ENCODE results near the gene MRPL55. TPM values are rescaled to one million over a fixed set of nuclear protein-coding genes. Genes with fewer than 3 reads are reported as not detected.

Gene MRPL55
- 126 and 138 TPM in 2 replicates for total RNA-seq (2014; rRNA removed; shearing (Covaris generic); ENCODE audit: low replicate concordance)

- in situ Hi-C loops (cut with HindIII; ENCODE audit: low pct_unique_long_range_greater_than_20kb, low sequenced_read_pairs): no loop called here
- DNase-seq (ENCODE audit: low read depth): peak; percentile 86
Observed at GRCh38 chr1:228109073-228109961, at the start of gene MRPL55. TSS of gene MRPL55 (minus strand) at chr1:228109299. CDS start at chr1:228108260, 1,039 bp downstream.

- no peak for DNase-seq (ENCODE audit: low read depth)
- in situ Hi-C loops (cut with HindIII; ENCODE audit: low pct_unique_long_range_greater_than_20kb, low sequenced_read_pairs): no loop called here
Observed at GRCh38 chr1:228158151-228159007, 49.3 kb upstream of the MRPL55 start.

GRCh38 chr1:228157729-228158126 lies 48.6 kb upstream of the MRPL55 start:
- in situ Hi-C loops (cut with HindIII; ENCODE audit: low pct_unique_long_range_greater_than_20kb, low sequenced_read_pairs): no loop called here
- no peak for DNase-seq (ENCODE audit: low read depth)

GRCh38 chr1:228156941-228157728 lies 48.0 kb upstream of the MRPL55 start:
- in situ Hi-C loops (cut with HindIII; ENCODE audit: low pct_unique_long_range_greater_than_20kb, low sequenced_read_pairs): no loop called here

GRCh38 chr1:228156515-228156881 lies 47.4 kb upstream of the MRPL55 start:
- in situ Hi-C loops (cut with HindIII; ENCODE audit: low pct_unique_long_range_greater_than_20kb, low sequenced_read_pairs): no loop called here
- DNase-seq (ENCODE audit: low read depth): no peak

More at GRCh38 chr1:228156941-228157728, 48.0 kb upstream of the MRPL55 start:
- DNase-seq (ENCODE audit: low read depth): no peak

GRCh38 chr1:228155596-228156514 lies 46.8 kb upstream of the MRPL55 start:
- in situ Hi-C loops (cut with HindIII; ENCODE audit: low pct_unique_long_range_greater_than_20kb, low sequenced_read_pairs): no loop called here
- no peak for DNase-seq (ENCODE audit: low read depth)

GRCh38 chr1:228154670-228155571 lies 45.8 kb upstream of the MRPL55 start:
- no peak for DNase-seq (ENCODE audit: low read depth)
- in situ Hi-C loops (cut with HindIII; ENCODE audit: low pct_unique_long_range_greater_than_20kb, low sequenced_read_pairs): no loop called here

GRCh38 chr1:228154021-228154669 lies 45.0 kb upstream of the MRPL55 start:
- in situ Hi-C loops (cut with HindIII; ENCODE audit: low pct_unique_long_range_greater_than_20kb, low sequenced_read_pairs): no loop called here
- no peak for DNase-seq (ENCODE audit: low read depth)

GRCh38 chr1:228152918-228153258 lies 43.8 kb upstream of the MRPL55 start:
- DNase-seq (ENCODE audit: low read depth): no peak
- in situ Hi-C loops (cut with HindIII; ENCODE audit: low pct_unique_long_range_greater_than_20kb, low sequenced_read_pairs): no loop called here

GRCh38 chr1:228152097-228152917 lies 43.2 kb upstream of the MRPL55 start:
- no peak for DNase-seq (ENCODE audit: low read depth)
- in situ Hi-C loops (cut with HindIII; ENCODE audit: low pct_unique_long_range_greater_than_20kb, low sequenced_read_pairs): no loop called here

GRCh38 chr1:228151180-228151925 lies 42.3 kb upstream of the MRPL55 start:
- no peak for DNase-seq (ENCODE audit: low read depth)
- in situ Hi-C loops (cut with HindIII; ENCODE audit: low pct_unique_long_range_greater_than_20kb, low sequenced_read_pairs): no loop called here

- in situ Hi-C loops (cut with HindIII; ENCODE audit: low pct_unique_long_range_greater_than_20kb, low sequenced_read_pairs): no loop called here
- DNase-seq (ENCODE audit: low read depth): no peak
Observed at GRCh38 chr1:228150461-228151179, 41.5 kb upstream of the MRPL55 start.

GRCh38 chr1:228150120-228150460 lies 41.0 kb upstream of the MRPL55 start:
- in situ Hi-C loops (cut with HindIII; ENCODE audit: low pct_unique_long_range_greater_than_20kb, low sequenced_read_pairs): no loop called here
- DNase-seq (ENCODE audit: low read depth): no peak

GRCh38 chr1:228149406-228150119 lies 40.5 kb upstream of the MRPL55 start, which contains the start of gene GJC2:
TSS of gene GJC2 (plus strand) at chr1:228149930. CDS start at chr1:228157759, 7,829 bp downstream.
- DNase-seq (ENCODE audit: low read depth): no peak
- in situ Hi-C loops (cut with HindIII; ENCODE audit: low pct_unique_long_range_greater_than_20kb, low sequenced_read_pairs): no loop called here

All from Caki2 (cell line).